K562 (cell line): Measurements from ENCODE around the gene LCP2. TPM values are rescaled to one million over a fixed set of nuclear protein-coding genes. Genes with fewer than 3 reads are reported as not detected.
A peak's percentile ranks its signal among the peaks of the same experiment; 100 is the strongest.

ENCODE experiments used
- C11orf30 ChIP-seq: fragments of 450-650 bp; IDR thresholded peaks from 2 replicates; pipeline ENCODE4 v1.6.1; 2016; ENCODE audit warnings: low read depth, mild to moderate bottlenecking
- EGR1 ChIP-seq: fragments of 450-650 bp; conservative IDR thresholded peaks from 2 replicates; pipeline ENCODE4 v1.6.1; 2017; ENCODE audit warnings: mild to moderate bottlenecking
- EP300 ChIP-seq: IDR thresholded peaks from 2 replicates; pipeline ENCODE4 v1.6.1; 2012; ENCODE audit warnings: low read length, improper control_type of control experiment
- GABPB1 ChIP-seq: sonication (generic); formaldehyde crosslinking; IDR thresholded peaks from 2 replicates; pipeline ENCODE4 v1.8.0; 2022; ENCODE audit warnings: mild to moderate bottlenecking, missing genetic modification reagents
- HMG20B ChIP-seq: fragments of 250-450 bp; sonication (Bioruptor Pico); IDR thresholded peaks from 2 replicates; pipeline ENCODE4 v1.5.0; 2021; ENCODE audit warnings: mild to moderate bottlenecking
- MTA1 ChIP-seq: fragments of 450-650 bp; IDR thresholded peaks from 2 replicates; pipeline ENCODE4 v1.6.1; 2017; ENCODE audit warnings: borderline replicate concordance
- PTRF ChIP-seq: fragments of 450-650 bp; IDR thresholded peaks from 2 replicates; pipeline ENCODE4 v1.6.1; 2016; ENCODE audit warnings: mild to moderate bottlenecking, missing genetic modification characterization, missing compliant biosample characterization
- SP2 ChIP-seq: IDR thresholded peaks from 2 replicates; pipeline ENCODE4 v1.6.1; 2011; ENCODE audit warnings: mild to moderate bottlenecking, low read depth, low read length, moderate library complexity; ENCODE audit not compliant: poor library complexity, severe bottlenecking; ENCODE audit errors: extremely low read depth
- ZNF57 ChIP-seq: fragments of 450-650 bp; formaldehyde crosslinking; IDR thresholded peaks from 2 replicates; pipeline ENCODE4 v1.4.0; 2020; ENCODE audit warnings: mild to moderate bottlenecking, moderate library complexity
- polyA plus RNA-seq, 8 experiments: library from polyadenylated mRNA; depleted of rRNA in 4 of 8; stranded (reverse) in 5 of 8; unstranded in 3 of 8; fragments of >200 nt; fragmentation: Nextera tagmentation in 2 of 8; fragmentation: Illumina TruSeq in 1 of 8; extraction: Ambion mirVana in 2 of 8; extraction: Trizol in 1 of 8; gene quantifications; 2 replicates each; pipeline versions ENCODE4 v1.2.1 to v1.2.3, GENCODE V29; 2011 to 2014; ENCODE audit warnings: inconsistent platforms in 1 of 8, missing spikeins in 1 of 8
- total RNA-seq, 7 experiments: library from RNA; depleted of rRNA in 6 of 7; stranded (reverse); fragments of >200 nt in 6 of 7; fragmentation: Illumina TruSeq in 2 of 7; extraction: Trizol in 2 of 7; gene quantifications; 2 replicates each; pipeline versions ENCODE4 v1.2.1 to v1.2.3, GENCODE V29; 2011 to 2021; ENCODE audit warnings: low replicate concordance in 1 of 7
- TF ChIP-seq, protein P1 (sequence below): sonication (generic); formaldehyde crosslinking; IDR thresholded peaks from 2 replicates; pipeline ENCODE4 v1.8.0; 2023; ENCODE audit warnings: missing genetic modification reagents, mild to moderate bottlenecking, borderline replicate concordance
- TF ChIP-seq, protein P2 (sequence below), 2 experiments: fragments of 450-650 bp in 1 of 2; sonication (generic) in 1 of 2; formaldehyde crosslinking; conservative IDR thresholded peaks; 2 replicates each; pipeline versions ENCODE4 v1.4.0 to v1.8.1; 2020 to 2022; ENCODE audit warnings: mild to moderate bottlenecking in 1 of 2, missing genetic modification reagents in 1 of 2
- TF ChIP-seq, protein P3 (sequence below): fragments of 250-450 bp; sonication (Bioruptor Pico); IDR thresholded peaks from 2 replicates; pipeline ENCODE4 v1.8.0; 2022; ENCODE audit warnings: moderate library complexity, mild to moderate bottlenecking, inconsistent platforms

Gene LCP2
- total and polyA plus RNA-seq, 9 of the 15 experiments (the other 6 are each of a cell fraction or from before 2014, with no cell fraction given), result 4.0 to 31.3 (median 14.6) TPM

DNA sequence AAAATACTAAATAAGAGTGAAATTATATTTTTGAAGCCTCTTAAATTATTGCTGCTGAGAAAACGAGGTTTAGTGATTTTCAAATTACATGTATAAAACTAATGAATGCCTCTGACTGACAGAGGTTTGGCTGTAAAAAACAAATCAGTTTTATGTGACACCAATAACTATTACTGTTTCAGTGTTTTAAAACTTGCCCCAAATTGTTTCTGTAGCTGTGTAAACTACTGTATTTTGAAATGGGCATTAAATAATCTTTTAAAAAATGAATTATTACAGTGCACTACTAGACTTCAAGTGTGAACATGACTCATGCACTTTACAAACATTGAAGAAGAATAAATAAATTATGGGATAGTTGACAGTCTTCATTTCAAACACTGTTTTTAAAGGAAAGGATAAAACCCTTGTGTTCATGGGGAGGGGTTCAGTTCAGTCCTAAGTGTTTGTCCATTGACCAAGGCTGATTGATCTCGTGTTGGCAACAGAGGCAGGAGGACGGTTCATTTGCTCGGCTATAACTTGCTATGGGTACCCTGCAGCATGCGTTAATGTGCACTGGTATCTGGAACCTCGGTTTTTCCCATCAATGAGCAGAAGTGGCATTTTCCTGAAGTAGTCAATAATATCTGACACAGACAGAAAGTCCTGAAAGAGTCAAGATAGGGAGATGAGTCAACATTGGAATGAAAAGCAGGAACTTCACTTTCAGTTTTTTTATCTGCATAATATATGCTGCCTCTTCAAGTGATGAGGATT, 49.2 kb downstream of the LCP2 start (continued):
- TF ChIP-seq, protein P1, sequence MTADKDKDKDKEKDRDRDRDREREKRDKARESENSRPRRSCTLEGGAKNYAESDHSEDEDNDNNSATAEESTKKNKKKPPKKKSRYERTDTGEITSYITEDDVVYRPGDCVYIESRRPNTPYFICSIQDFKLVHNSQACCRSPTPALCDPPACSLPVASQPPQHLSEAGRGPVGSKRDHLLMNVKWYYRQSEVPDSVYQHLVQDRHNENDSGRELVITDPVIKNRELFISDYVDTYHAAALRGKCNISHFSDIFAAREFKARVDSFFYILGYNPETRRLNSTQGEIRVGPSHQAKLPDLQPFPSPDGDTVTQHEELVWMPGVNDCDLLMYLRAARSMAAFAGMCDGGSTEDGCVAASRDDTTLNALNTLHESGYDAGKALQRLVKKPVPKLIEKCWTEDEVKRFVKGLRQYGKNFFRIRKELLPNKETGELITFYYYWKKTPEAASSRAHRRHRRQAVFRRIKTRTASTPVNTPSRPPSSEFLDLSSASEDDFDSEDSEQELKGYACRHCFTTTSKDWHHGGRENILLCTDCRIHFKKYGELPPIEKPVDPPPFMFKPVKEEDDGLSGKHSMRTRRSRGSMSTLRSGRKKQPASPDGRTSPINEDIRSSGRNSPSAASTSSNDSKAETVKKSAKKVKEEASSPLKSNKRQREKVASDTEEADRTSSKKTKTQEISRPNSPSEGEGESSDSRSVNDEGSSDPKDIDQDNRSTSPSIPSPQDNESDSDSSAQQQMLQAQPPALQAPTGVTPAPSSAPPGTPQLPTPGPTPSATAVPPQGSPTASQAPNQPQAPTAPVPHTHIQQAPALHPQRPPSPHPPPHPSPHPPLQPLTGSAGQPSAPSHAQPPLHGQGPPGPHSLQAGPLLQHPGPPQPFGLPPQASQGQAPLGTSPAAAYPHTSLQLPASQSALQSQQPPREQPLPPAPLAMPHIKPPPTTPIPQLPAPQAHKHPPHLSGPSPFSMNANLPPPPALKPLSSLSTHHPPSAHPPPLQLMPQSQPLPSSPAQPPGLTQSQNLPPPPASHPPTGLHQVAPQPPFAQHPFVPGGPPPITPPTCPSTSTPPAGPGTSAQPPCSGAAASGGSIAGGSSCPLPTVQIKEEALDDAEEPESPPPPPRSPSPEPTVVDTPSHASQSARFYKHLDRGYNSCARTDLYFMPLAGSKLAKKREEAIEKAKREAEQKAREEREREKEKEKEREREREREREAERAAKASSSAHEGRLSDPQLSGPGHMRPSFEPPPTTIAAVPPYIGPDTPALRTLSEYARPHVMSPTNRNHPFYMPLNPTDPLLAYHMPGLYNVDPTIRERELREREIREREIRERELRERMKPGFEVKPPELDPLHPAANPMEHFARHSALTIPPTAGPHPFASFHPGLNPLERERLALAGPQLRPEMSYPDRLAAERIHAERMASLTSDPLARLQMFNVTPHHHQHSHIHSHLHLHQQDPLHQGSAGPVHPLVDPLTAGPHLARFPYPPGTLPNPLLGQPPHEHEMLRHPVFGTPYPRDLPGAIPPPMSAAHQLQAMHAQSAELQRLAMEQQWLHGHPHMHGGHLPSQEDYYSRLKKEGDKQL, result no peak
- TF ChIP-seq EGR1, result no peak
- TF ChIP-seq GABPB1, result no peak
- no peak for TF ChIP-seq PTRF (tag)
- 0 out of 2 replicates have a peak, but pooled peaks have one; percentile 31 for TF ChIP-seq C11orf30
- TF ChIP-seq HMG20B (CRISPR knock-in tag), result no peak
- TF ChIP-seq EP300, result peak; percentile 80
- TF ChIP-seq MTA1, result 0 out of 2 replicates have a peak, but pooled peaks have one; percentile 24
- TF ChIP-seq, protein P2, sequence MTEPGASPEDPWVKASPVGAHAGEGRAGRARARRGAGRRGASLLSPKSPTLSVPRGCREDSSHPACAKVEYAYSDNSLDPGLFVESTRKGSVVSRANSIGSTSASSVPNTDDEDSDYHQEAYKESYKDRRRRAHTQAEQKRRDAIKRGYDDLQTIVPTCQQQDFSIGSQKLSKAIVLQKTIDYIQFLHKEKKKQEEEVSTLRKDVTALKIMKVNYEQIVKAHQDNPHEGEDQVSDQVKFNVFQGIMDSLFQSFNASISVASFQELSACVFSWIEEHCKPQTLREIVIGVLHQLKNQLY (CRISPR knock-in tag; conservative IDR thresholded peaks at IDR 0.05), result no peak
- no peak for TF ChIP-seq ZNF57 (CRISPR knock-in tag)
- no peak for TF ChIP-seq SP2
- TF ChIP-seq, protein P3, sequence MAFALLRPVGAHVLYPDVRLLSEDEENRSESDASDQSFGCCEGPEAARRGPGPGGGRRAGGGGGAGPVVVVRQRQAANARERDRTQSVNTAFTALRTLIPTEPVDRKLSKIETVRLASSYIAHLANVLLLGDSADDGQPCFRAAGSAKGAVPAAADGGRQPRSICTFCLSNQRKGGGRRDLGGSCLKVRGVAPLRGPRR, result no peak
